GM21367 (cell line): ENCODE measurements around the gene C4B.
"Not testable (repeated sequence)": the region's sequence is repeated elsewhere in the genome, so short reads cannot be mapped to it uniquely, and the experiment has no call there.

ENCODE experiments used
- ATAC-seq: cut with Tn5 transposase; IDR thresholded peaks from one replicate; pipeline ENCODE4 v1.9.1; 2021; ENCODE audit not compliant: unreplicated experiment

Gene C4B

DNA sequence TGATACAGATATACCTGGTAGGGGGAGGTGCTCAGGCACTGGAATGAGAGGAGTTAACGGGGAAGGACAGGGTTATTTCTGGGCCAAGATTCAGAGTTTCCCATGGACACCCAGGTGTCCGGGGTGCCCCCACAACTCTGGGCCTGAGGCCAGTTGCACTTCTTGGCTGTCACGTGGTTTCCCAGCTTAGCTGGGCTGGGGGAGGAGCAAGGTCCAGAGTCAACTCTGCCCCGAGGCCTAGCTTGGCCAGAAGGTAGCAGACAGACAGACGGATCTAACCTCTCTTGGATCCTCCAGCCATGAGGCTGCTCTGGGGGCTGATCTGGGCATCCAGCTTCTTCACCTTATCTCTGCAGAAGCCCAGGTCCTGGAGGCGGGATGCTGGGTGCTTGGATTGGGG, at the start of gene C4B:
TSS of gene C4B (plus strand) at position 249 of the 400 bp plus-strand sequence. CDS start at position 300, 51 bp downstream.
- not testable (repeated sequence) for ATAC-seq

DNA sequence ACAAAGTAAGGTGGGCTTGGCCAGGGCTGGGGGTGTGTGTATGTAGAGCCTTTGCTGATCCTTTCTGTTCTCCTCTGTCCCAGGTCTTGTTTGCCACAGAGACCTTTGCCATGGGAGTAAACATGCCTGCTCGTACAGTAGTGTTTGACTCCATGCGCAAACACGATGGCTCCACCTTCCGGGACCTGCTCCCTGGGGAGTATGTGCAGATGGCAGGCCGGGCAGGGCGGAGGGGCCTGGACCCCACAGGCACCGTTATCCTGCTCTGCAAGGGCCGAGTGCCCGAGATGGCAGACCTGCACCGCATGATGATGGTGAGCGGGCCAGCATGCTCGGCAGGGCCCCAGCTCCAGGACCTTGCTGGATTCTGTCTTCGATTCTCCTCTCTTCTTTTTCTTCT, 48.9 kb upstream of the C4B start:
- ATAC-seq, result no peak

DNA sequence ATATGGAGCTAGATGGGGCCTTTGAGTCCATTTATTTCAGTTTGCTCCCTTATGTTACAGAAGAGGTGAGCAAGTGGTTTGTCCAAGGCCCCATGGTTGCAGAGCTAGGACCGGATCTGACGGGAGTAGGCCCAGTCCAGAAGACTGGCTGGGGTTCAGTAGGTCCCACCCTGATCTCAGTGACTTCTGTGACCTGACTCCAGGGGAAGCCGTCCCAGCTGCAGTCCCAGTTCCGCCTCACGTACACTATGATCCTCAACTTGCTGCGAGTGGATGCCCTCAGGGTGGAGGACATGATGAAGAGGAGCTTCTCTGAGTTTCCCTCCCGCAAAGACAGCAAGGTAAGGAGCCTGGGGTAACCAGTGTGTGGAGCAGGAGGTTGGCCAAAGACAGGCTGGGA, 48.1 kb upstream of the C4B start:
- no peak for ATAC-seq

DNA sequence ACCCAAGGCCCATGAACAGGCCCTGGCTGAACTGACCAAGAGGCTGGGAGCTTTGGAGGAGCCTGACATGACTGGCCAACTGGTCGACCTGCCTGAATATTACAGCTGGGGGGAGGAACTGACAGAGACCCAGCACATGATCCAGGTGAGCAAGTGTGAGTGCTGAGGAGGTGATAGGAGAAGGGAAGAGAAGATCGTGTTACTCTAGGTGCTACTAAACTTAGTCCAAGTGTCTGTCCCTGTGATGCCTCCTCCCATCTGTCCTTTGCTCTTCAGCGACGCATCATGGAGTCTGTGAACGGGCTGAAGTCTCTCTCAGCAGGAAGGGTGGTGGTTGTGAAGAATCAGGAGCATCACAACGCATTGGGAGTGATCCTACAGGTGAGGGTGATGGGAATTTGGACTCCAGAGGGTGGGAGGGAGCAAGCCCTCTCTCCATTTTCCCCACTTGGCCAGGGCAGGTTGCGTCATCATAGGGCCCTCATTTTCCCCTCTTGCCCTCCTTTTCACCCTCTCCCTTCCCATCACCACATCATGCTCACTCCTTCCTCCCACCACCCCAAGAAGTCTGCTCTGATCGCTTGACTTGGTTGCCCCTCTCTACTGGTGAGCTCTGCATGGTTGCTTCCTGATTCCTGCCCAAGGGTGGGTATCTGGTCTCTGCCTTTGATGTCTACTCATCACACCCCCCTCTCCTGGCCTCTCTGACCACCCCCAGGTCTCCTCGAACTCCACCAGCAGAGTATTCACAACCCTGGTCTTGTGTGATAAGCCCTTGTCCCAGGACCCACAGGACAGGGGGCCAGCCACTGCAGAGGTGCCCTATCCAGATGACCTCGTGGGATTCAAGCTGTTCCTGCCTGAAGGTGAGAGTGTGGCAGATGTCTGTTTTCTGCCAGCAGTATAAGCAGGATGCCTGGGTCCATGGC, 47.3 kb upstream of the C4B start:
- no peak for ATAC-seq

DNA sequence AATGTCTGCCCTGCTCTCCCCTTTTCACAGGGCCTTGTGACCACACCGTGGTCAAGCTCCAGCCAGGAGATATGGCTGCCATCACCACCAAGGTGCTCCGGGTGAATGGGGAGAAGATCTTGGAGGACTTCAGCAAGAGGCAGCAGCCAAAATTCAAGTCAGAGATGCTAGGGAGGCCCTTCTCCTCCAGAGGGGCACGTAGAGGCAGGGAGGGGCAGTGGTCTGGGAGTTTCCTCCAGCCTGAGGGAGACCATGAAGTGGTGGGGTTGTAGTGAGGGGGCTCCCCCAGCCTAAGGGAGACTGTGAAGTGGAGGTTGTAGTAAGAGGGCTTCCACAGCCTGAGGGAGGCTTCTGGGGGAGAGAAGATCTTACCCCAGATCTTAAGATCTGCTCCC, 46.7 kb upstream of the C4B start:
- ATAC-seq, result no peak

DNA sequence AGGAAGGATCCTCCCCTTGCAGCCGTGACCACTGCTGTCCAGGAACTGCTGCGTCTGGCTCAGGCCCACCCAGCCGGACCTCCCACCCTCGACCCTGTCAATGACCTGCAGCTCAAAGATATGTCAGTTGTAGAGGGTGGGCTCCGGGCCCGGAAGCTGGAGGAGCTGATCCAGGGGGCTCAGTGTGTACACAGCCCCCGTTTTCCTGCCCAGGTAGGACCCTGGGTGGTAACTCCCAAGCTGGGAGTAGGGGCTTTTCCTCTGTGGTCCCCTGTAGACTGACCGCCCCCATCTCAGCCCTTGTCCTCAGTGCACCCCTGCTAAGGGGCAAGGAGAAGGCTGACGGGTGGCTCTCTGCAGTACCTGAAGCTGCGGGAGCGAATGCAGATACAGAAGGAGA, 46.3 kb upstream of the C4B start:
- no peak for ATAC-seq

DNA sequence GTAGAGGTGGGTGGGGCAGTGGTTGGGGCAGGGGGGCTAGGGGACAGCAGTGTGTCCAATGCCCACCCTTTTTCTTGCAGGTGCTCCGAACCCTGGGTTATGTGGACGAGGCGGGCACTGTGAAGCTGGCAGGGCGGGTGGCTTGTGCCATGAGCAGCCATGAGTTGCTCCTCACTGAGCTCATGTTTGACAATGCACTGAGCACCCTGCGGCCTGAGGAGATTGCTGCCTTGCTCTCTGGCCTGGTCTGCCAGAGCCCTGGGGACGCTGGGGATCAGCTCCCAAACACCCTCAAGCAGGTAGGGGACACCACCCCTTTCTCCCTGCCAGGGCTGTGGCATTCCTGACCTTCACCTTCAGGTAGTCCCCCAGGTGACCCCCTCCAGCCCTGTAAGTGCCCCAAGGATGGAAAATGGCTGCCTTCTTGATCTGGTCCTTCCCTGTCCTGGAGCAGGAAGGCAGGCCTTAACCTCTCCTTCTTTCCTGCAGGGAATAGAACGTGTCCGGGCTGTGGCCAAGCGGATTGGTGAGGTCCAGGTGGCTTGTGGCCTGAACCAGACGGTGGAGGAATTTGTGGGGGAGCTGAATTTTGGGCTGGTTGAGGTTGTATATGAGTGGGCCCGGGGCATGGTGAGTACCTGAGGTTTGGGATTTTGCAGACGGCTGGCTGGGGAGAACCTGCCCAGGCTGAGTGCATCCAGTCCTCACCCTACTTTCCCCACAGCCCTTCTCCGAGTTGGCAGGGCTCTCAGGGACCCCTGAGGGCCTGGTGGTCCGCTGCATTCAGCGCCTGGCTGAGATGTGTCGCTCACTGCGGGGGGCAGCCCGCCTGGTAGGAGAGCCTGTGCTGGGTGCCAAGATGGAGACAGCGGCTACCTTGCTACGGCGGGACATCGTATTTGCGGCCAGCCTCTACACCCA, 45.5 kb upstream of the C4B start:
- no peak for ATAC-seq

DNA sequence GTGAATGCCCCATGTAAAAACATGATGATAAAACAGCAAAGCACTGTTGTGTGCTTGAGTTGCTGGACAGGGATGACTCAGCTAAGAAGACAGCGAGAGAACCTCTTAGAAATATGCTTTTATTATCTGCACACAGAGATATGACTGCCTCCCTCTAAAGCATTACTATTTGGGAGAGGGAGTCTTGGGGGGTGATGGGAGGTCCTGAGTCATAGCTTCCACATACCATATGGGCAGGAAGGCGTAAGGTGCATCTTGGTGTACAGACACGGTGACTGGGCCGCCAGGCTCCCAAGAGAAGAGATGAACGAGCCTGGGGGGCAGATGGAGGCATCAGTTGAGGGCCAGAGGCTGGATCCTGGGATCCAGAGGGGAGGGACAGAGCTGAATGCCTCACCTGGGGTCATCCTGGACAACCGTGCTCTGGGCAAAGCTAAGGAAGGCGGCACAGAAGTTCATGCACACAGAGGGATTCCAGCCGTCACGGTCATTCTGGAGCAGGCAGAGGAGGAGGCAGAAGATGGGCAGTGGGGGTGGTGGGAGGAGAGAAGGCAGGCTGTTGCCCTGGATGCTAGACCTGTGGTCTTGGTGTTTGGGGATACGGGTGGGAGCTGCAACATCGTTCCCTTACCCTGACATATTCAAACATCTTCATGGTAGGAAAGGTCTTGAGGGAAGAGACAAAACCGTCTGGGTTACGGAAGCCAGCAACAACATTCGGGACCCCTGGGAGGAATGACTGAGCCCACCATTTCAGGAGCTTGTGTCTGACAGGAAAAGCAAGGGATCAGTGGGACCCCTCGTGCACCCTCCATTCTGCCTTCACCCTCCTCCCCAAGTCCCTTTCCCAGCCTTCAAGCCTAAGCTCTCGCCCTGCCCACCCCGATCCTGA, 44.6 kb upstream of the C4B start:
- no peak for ATAC-seq

DNA sequence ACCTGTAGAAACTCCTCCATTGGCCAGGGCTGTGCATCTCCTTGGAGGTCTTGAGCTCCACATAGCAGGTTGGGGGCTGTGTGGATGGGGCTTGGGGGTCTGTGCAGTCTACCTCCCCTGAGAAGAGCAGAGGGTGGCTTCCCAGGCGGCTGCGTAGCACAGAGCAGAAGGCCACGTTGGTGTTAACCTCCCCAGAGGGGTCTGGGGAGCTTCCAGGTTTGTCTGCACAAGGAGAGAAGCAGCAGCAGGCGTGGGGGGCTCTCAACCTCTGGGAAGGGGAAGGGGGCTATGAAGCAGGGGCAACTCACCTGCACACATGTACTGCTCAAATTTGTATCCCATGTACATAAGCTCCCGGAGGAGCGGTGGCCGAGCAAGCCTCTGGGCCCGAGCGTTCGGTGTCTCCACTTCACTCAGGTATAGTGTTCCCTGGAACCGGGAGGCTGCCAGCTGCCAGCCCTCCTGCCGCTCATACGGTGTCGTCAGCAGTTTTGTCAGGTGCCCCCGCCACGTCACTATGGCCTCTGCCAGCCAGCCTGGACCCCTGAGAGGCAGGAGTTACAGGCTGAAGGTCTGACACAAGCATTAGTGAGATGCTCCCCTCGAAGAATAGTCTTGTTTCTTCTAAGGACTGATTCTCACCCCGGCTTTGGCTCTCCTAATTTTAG, 43.9 kb upstream of the C4B start:
- no peak for ATAC-seq

DNA sequence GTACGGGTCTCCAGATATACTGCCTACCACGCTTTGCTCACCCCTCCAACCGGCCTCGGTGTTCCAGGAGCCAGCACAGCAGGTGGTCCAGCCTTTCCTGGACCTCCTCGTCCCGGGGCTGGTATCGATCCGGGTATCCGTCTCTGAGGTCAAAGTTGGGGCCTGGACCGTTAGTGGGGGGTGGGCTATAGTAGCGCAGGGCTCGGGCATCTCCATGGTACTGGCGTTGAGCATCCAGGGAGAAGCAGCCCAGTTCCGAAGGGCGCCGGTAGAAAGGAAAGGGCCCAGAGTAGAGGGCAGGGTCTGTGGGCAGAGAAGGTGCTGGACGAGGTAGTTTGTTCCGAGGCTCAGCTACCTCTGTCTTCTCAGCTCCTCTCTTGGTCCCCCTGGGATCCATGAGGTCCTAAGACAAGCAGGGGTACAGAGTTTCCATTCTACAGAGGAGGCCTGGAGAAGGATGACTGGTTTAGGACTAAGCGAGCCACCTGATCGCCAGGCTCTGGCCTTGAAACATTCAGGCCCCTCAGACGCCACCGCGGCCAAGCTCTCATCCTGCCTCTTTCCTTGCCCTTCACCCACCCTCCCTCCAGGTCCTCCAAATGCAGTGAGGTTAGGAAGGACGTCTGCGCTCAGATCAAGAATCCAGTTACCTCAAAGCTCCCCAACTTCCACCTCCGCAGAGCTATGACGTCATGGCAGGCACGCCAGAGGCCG, 43.2 kb upstream of the C4B start:
- no peak for ATAC-seq

DNA sequence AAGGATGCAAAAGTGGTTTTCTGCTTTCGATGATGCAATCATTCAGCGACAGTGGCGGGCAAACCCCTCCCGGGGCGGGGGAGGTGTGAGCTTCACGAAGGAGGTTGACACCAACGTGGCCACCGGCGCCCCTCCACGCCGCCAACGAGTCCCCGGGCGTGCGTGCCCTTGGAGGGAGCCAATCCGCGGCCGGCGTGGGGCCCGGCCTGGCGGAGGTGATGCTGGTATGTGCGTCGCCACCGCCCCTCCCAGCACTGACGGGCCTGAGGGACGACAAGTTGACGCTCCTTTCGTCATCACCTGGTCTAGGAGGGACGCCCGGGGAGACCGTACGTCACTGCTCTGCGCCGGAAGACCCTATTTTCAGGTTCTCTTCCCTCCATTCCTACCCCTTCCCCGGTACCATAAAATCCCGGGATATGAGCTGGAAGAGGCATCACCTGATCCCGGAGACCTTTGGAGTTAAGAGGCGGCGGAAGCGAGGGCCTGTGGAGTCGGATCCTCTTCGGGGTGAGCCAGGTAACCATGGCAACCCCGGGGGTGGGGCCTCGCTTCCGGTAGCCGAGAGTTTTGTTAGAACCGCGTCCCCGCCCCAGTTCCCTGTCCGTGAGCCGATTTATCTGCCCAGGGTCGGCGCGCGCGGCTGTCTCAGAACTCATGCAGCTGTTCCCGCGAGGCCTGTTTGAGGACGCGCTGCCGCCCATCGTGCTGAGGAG, 42.4 kb upstream of the C4B start, which contains the start of gene DXO:
TSS of gene DXO (minus strand) at position 146 of the 716 bp plus-strand sequence. CDS start 463 bp downstream, outside the sequence.
- peak; percentile 68 for ATAC-seq

DNA sequence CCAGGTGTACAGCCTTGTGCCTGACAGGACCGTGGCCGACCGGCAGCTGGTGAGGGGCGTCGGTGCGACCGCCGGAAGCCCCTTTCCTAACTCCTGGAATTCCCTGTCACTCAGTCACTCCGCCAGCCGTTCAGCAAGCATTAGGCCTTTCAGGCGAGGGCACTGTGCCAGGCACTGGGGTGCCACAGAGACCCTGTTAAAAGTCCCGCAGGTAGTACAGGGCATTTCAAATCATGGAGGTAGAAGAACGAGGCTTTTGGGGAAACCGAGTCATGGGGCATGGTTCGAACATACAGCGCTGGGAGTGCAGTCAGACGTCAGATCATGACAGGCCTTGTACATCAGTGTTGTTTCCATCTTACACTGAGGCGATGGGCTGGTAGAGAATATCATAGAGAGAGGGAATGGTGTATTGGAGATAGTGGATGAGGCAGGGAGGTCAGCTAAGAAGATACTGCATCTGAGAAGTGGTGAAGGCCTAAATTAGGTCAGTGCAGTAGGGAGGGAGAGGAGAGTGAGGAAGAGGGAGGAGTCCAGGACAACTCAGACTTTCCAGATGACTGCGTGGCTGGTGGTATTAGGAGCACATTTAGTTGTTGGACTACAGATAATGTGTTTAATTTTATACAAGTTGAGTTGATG, 41.8 kb upstream of the C4B start:
- ATAC-seq, result no peak

DNA sequence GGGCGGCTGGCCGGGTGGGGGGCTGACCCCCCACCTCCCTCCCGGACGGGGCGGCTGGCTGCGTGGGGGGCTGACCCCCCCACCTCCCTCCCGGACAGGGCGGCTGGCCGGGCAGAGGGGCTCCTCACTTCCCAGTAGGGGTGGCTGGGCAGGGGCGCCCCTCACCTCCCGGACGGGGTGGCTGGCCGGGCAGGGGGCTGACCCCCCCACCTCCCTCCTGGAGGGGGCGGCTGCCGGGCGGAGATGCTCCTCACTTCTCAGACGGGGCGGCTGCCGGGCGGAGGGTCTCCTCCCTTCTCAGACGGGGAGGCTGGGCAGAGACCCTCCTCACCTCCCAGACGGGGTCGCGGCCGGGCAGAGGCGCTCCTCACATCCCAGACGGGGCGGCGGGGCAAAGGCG, 38.5 kb upstream of the C4B start:
- ATAC-seq, result not testable (repeated sequence)

DNA sequence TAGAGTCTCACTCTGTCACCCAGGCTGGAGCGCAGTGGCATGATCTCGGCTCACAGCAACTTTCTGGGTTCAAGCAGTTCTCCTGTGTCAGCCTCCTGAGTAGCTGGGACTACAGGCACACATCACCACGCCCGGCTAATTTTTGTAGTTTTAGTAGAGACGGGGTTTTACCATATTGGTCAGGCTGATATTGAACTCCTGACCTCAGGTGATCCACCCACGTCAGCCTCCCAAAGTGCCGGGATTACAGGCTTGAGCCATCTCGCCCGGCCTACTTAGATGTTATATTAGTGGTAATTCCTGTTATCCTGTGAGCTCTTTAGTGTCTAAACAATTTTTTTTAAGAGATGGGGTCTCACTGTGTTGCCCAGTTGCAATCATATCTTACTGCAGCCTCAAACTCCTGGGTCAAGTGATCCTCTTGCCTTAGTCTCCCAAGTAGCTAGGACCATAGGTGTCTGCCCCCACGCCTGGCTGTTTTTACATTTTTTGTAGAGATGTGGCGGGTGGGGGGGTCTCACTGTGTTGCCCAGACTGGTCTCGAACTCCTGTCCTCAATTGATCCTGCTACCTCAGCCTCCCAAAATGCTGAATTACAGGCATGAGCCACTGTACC, 36.7 kb upstream of the C4B start:
- no peak for ATAC-seq

DNA sequence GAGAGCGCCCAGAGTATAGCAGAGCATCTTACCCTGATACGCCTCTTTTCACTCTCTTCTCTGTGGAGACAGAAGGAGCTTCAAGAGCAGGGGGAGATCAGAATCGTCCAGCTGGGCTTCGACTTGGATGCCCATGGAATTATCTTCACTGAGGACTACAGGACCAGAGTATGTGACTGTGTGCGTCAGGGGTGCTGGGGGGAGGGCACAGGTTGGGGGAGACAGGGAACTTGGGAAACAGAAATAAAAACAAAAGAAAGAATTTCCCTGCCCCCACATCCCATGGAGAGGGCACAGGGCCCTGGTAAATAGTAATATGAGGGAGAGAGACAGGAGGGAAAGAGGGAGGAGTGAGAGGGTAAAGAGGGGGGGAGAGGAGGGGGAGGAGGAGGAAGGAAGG, 35.8 kb upstream of the C4B start:
- no peak for ATAC-seq

DNA sequence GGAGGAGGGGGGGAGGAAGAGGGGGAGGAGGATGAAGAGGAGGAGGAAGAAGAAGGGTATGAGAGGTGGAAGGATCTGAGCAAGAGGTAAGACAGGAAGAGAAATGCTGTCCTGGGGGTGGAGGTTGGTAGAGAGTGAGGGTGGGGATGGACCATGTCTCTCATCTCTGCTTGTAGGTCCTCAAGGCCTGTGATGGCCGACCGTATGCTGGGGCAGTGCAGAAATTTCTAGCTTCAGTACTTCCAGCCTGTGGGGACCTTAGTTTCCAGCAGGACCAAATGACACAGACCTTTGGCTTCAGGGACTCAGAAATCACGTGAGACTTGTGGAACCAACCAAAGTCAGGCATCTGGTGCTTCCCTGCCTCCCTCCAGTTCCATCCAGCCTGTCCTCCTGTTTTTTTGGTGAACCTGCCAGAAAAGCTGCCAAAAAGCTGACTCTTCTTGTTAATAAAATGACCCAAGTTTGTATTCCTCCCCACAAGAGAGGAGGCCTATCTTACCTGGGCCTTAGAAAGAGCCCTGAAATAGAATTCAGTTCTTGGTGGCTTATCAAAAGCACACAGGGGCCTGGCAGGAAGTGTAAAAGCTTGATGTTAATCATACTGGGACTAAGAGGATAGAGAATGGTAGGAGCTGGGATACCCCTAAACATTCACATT, 35.2 kb upstream of the C4B start:
- ATAC-seq, result no peak

DNA sequence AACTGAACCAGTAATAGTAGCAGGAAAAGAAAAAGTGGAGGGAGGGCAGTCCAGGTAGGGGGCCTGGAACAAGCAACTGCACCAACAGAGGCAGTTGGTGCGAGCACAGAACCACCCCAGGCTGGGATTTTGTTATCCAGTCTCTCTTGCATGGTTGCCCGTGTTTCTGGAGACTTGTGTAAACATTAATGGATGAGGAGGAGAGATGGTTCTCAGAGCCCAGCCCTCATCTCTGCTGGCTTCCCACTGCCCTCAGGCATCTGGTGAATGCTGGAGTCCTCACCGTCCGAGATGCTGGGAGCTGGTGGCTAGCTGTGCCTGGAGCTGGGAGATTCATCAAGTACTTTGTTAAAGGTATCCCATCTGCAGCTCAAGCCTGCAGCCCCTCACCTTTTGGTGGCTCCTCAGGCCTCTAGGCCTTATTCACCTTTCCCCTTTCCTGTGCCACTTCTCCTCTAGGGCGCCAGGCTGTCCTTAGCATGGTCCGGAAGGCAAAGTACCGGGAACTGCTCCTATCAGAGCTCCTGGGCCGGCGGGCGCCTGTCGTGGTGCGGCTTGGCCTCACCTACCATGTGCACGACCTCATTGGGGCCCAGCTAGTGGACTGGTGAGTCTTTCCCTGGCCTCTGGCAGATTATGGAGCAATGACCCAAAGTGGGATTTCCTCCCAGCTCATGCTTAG, 34.3 kb upstream of the C4B start:
- not testable (repeated sequence) for ATAC-seq
